HG02870 (cell line): ENCODE data around the gene SLC9A9.

ENCODE experiments used
- ATAC-seq: cut with Tn5 transposase; IDR thresholded peaks from one replicate; pipeline ENCODE4 v1.9.1; 2021; ENCODE audit warnings: mild to moderate bottlenecking, moderate library complexity; ENCODE audit not compliant: unreplicated experiment

Gene SLC9A9

DNA sequence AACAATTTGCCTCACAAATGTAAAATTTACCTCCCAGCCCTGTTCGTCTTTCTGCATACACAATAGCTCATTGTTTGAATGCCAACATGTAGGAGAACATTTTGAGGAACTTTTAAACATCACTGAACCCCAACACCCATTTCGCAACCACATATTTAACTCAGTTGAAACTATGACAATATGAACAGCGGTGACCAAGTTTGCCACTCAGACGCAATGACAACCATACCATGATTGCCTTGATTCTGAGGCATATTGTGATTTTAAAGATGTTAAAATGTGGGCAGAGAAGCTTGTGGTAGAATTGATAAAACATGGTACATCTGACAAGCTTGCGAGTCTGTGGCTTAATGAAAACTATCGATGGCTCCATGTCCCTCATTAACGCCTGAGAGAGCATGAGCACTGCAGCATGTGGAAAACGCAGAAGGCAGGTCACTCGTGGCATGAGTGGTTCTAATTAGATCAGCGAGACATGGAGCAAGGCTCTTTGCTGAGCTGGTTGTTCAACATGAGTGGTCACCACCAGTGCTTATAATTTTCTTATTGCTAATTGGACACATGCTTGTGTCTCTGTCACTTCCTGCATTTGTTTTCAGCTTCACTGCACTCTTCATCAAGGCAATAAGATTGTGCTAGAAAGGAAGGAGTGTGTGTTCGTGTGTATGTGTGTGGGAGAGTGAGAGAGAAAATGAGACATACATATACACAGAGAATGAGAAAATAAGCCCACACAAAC, 611.9 kb downstream of the SLC9A9 start:
- ATAC-seq = no peak

GRCh38 chr3:143235614-143236204, 612.6 kb downstream of the SLC9A9 start:
- ATAC-seq = no peak

GRCh38 chr3:143234526-143234925, 613.7 kb downstream of the SLC9A9 start:
- ATAC-seq = no peak

DNA sequence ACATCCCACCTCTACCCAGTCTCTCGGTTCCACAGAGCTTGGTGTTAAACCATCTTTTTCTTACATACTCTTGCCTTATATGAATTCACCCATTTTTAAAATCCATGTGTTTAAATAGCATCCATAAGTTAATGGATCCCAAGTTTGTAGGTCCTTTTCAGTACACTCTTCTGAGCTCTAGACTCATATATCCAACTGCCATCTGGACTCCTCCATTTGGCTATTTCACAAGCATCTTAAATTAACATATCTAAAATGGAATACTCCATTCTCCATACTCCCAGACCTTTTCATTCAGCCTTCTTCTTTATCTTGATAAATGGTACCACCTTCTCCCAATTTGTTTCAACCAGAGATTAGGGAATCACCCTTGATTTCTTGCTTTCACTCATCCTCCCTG, 615.3 kb downstream of the SLC9A9 start:
- ATAC-seq = no peak

DNA sequence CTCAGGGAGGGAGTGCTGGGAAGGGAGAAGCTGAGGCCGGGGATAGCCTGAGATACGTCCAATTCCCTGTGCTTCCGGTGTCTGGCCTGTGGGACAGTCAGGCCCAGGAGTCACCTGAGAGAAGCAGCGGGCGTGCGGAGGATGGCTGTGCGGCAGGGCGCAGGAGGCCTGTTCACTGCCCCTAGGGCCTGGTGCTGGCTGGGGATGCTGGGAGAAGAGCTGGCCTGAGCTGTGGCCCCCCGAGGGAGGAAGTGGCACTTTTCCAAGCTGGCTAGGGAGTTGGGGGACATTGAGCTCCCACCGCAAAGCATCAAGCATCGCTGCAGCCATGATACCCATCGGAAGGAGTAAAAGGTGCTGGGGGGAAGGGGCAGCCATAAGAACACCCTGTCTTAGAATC, 619.9 kb downstream of the SLC9A9 start:
- ATAC-seq = no peak

DNA sequence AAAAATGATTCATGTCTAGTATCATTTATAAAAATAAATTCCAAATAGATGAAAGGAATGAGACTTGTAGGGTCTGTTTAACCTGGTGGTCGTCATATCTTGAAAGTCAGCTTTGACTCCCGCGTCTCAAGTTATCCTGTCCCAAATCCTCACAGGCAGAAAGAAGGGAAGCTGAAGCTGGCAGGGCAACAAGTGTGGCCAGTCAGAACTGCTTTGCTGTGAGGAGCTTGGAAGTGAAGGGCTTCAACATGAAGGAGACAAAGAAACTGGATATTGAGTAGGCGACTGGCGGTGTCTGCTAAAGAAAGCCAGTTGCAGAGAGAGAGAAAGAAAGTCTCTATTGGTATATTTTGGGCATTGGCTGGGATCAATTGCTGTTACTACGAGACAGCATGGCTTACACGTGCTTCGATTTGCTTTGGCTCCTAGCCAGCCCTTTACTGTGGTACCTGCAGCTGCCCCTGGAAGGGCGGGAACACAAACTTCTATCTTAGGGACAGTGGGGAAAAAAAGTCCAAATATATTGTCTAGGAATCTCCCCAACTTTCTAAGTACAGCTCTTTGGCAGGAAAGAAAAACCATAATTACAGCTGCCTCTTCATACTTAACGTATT, 621.5 kb downstream of the SLC9A9 start:
- no peak for ATAC-seq

GRCh38 chr3:143224716-143225115, 623.6 kb downstream of the SLC9A9 start:
- no peak for ATAC-seq

GRCh38 chr3:143222981-143223380, 625.3 kb downstream of the SLC9A9 start:
- no peak for ATAC-seq

DNA sequence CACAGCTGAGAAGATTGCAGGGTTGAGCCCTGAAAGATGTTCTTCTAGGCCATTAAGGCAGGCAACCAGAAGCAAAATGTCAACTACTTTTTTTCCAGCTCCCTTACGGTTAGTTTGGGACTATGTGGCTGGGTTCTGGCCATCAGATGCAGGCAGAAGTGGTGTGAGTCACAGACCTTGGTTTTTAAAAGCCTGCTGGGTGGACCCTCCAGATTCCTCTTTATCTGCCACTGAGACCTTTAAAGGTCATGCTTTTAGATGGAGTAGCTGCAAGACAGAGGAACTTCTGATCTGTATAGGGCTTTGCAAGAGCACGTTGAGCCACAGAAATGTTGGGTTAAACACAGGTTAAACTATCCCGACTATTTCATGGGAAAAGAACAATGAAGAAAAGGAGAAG, 625.8 kb downstream of the SLC9A9 start:
- ATAC-seq = no peak

DNA sequence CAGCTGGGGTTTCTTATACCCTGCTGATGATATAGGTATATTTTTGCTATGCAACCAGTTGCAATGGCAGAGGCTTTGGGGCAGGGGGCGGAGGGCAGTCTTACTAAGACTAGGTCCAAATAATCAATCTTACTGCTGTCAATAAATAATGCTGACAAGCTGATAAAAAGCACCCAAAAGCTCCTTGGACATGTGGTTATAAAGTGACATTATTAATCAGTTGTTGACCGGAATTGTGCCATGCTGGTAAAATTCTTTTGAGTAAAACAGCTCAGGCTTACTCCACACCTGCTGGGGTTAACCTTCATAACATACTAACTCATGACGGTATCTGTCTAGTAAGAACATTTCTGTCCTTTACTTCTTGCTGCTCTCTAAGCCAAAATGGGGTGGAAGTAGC, 626.8 kb downstream of the SLC9A9 start:
- peak; percentile 27 for ATAC-seq

- ATAC-seq = peak; percentile 55
These were observed 627.5 kb downstream of the SLC9A9 start for GRCh38 chr3:143220741-143221140.

DNA sequence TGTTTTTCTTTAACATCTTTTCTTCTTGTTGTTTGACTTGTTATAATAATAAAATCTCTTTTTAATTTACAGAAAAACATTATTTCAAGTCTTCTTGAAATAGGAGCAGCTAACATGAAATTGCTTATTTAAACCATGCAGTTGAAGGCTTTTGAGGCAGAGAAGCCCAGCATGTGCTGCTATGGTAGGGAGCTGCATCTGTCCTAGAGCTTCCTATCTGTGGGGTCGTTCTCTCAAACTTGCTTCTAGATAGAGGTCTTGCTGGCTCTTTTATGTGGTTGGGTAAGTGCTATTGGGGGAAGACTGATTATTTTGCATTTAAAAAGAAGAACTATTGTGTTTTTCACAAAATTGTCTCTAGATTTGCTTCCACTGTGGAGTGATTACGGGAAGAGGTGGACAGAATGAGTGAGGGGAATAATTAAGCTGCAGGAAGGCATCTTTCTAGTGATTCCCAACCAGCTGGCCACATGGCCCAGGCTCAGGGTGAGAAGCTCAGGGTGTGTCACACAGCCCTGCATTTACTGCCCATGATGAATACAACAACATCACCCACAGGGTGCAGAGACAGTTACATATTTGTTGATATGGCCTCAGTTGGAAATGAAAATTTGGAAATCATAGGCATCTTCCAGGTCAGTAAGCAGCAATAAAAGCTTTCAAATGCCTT, 630.0 kb downstream of the SLC9A9 start:
- no peak for ATAC-seq

DNA sequence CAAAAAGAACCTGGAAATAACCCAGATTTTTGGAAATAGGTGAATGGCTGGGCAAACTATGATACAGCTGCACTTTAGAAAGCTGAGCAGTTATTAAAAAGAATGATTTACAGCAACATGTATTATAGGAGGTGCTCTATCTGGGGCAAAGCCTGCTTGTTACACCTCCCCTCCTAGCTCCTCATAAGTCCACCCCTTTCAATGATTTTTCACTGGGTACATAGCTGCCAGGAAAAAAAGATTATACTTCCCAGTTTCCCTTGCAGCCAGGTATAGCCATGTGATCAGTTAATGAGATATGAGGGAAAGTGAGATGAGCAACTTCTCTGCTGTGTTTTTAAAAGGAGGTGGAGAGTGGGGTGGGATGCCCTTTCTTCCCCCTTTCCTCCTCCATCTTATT, 631.0 kb downstream of the SLC9A9 start:
- ATAC-seq = no peak

DNA sequence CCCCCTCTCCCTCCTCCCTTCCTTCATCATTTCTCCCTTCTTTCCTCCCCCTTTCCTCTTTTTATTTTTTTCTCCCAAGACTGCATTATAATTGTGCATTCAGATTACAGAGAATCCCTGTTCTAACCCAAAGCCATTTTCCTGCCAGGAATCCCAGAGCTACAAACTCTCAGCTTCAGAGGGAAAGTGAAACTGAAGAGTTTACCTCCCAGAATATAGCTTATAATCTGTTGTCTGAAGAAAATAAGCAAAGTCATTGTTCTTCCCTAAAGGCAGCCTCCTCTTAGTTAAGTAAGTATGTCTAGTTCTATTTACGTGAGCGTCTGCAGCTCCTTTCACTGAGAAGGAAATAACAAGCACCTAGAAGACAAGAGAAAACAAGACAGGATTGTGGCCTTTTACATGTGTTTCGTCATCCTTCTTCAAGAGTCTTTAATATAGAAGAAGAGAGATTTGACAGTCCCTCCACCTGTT, 631.5 kb downstream of the SLC9A9 start:
- ATAC-seq = no peak
